Neural progenitor cell (in vitro differentiated cells): ENCODE results near the gene HSPA12A. TPM values are rescaled to one million over a fixed set of nuclear protein-coding genes. Genes with fewer than 3 reads are reported as not detected.

Source experiments
- DNase-seq: peaks from one replicate; pipeline ENCODE4 v3.0.0-alpha.2; 2016; ENCODE audit warnings: low spot score
- H2AFZ ChIP-seq: fragments of 200-600 bp; sonication (generic); replicated peaks from 2 replicates; pipeline ENCODE4 v1.6.1; 2016; ENCODE audit warnings: antibody characterized with exemption
- H3F3A ChIP-seq: fragments of 200-600 bp; sonication (generic); 2 replicates; pipeline ENCODE4 v1.6.1; 2016; ENCODE audit warnings: antibody characterized with exemption, low read depth
- H3K27ac ChIP-seq: fragments of 200-600 bp; sonication (generic); 2 replicates; pipeline ENCODE4 v1.5.1; 2016; ENCODE audit warnings: mild to moderate bottlenecking
- H3K27me3 ChIP-seq: fragments of 200-600 bp; sonication (generic); 2 replicates; pipeline ENCODE4 v1.6.1; 2016; ENCODE audit warnings: mild to moderate bottlenecking, moderate library complexity
- H3K36me3 ChIP-seq: fragments of 200-600 bp; sonication (generic); 2 replicates; pipeline ENCODE4 v1.5.1; 2016
- H3K4me1 ChIP-seq: fragments of 200-600 bp; sonication (generic); 2 replicates; pipeline ENCODE4 v1.6.1; 2016; ENCODE audit warnings: mixed run types
- H3K4me2 ChIP-seq: fragments of 200-600 bp; sonication (generic); 2 replicates; pipeline ENCODE4 v1.6.1; 2016
- H3K4me3 ChIP-seq: fragments of 200-600 bp; sonication (generic); 2 replicates; pipeline ENCODE4 v1.5.1; 2016
- H3K79me2 ChIP-seq: fragments of 200-600 bp; sonication (generic); 2 replicates; pipeline ENCODE4 v1.6.1; 2016; ENCODE audit warnings: low read depth
- H3K9ac ChIP-seq: fragments of 200-600 bp; sonication (generic); 2 replicates; pipeline ENCODE4 v1.6.1; 2016
- H3K9me3 ChIP-seq: fragments of 200-600 bp; sonication (generic); 2 replicates; pipeline ENCODE4 v1.5.1; 2016; ENCODE audit warnings: low read depth
- H4K20me1 ChIP-seq: fragments of 200-600 bp; sonication (generic); 2 replicates; pipeline ENCODE4 v1.6.1; 2016; ENCODE audit warnings: low read depth
- H3K27ac Mint-ChIP-seq: 3 replicates; pipeline ENCODE4 v1.8.0; 2021; ENCODE audit warnings: mixed read lengths
- H3K27me3 Mint-ChIP-seq: 2 replicates; pipeline ENCODE4 v1.8.0; 2022; ENCODE audit warnings: low read depth, mild to moderate bottlenecking, inconsistent platforms, moderate library complexity, mixed read lengths; ENCODE audit not compliant: insufficient read depth
- H3K36me3 Mint-ChIP-seq: 3 replicates; pipeline ENCODE4 v1.8.0; 2021; ENCODE audit warnings: mixed read lengths
- H3K4me1 Mint-ChIP-seq: 3 replicates; pipeline ENCODE4 v1.8.0; 2021; ENCODE audit warnings: mixed read lengths
- H3K4me3 Mint-ChIP-seq: 3 replicates; pipeline ENCODE4 v1.8.0; 2021; ENCODE audit warnings: mild to moderate bottlenecking, moderate library complexity, mixed read lengths
- H3K9me3 Mint-ChIP-seq: 3 replicates; pipeline ENCODE4 v1.8.0; 2020; ENCODE audit warnings: mixed read lengths
- EZH2 ChIP-seq: fragments of 200-600 bp; sonication (generic); IDR thresholded peaks from 2 replicates; pipeline ENCODE4 v1.6.1; 2017; ENCODE audit warnings: antibody characterized with exemption, mild to moderate bottlenecking, moderate library complexity
- EZH2phosphoT487 ChIP-seq: fragments of 200-600 bp; sonication (generic); IDR thresholded peaks from 2 replicates; pipeline ENCODE4 v1.6.1; 2017; ENCODE audit warnings: antibody characterized with exemption
- total RNA-seq: library from RNA; depleted of rRNA; stranded (reverse); fragments of >200 nt; gene quantifications from 2 replicates; pipeline ENCODE4 v1.2.3, GENCODE V29; 2015; ENCODE audit warnings: low replicate concordance
- TF ChIP-seq, protein P1 (sequence below): fragments of 200-600 bp; sonication (generic); IDR thresholded peaks from 2 replicates; pipeline ENCODE4 v1.5.1; 2017; ENCODE audit warnings: antibody characterized with exemption, mild to moderate bottlenecking

The HSPA12A gene
- total RNA-seq, 1 donor from 2014 or later: 5.6 TPM

DNA sequence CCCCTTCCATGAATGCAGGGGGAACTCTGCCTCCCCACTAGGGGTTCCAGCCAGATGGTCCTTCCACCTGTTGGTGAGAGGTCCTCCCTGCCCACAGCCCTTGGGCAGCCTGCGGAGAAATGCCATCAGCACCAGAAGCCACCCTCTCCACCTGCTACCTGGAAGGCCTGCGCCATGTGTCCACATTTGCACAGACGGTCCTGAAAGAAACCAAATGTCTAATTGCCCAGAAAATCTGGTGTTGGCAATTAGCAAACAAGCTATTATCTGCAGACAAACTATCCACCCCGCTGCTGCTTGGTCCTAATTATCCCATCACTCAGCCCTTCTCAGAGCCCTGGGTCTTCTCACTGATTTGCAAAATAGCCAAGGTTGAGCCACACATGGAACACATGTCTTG lies 32.3 kb downstream of the HSPA12A start:
- H3K4me3 ChIP-seq: no peak overlapping the region
- Mint-ChIP-seq H3K36me3 (no peaks in the 10 kb centered on the region), H3K27ac (no peak overlapping the region), H3K9me3 (no peaks in the 10 kb centered on the region), H3K4me1 (peaks cover 17% of the 10 kb centered on the region), H3K4me3 (no peak overlapping the region), H3K27me3 (peaks cover 9% of the 10 kb centered on the region)
- no peak for DNase-seq
- no peaks in the 10 kb centered on the region for H4K20me1 ChIP-seq
- H3K4me1 ChIP-seq: peaks cover 12% of the 10 kb centered on the region
- H3F3A ChIP-seq: no peaks in the 10 kb centered on the region
- no peaks in the 10 kb centered on the region for H3K9me3 ChIP-seq
- H2AFZ ChIP-seq: no peak overlapping the region
- H3K27me3 ChIP-seq: no peaks in the 10 kb centered on the region
- no peak overlapping the region for H3K9ac ChIP-seq
- TF ChIP-seq EZH2 (no peak), EZH2phosphoT487 (no peak)
- TF ChIP-seq, protein P1, sequence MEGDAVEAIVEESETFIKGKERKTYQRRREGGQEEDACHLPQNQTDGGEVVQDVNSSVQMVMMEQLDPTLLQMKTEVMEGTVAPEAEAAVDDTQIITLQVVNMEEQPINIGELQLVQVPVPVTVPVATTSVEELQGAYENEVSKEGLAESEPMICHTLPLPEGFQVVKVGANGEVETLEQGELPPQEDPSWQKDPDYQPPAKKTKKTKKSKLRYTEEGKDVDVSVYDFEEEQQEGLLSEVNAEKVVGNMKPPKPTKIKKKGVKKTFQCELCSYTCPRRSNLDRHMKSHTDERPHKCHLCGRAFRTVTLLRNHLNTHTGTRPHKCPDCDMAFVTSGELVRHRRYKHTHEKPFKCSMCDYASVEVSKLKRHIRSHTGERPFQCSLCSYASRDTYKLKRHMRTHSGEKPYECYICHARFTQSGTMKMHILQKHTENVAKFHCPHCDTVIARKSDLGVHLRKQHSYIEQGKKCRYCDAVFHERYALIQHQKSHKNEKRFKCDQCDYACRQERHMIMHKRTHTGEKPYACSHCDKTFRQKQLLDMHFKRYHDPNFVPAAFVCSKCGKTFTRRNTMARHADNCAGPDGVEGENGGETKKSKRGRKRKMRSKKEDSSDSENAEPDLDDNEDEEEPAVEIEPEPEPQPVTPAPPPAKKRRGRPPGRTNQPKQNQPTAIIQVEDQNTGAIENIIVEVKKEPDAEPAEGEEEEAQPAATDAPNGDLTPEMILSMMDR: no peak
- no peak overlapping the region for H3K4me2 ChIP-seq
- no peaks in the 10 kb centered on the region for H3K36me3 ChIP-seq
- no peaks in the 10 kb centered on the region for H3K79me2 ChIP-seq
- no peak overlapping the region for H3K27ac ChIP-seq

DNA sequence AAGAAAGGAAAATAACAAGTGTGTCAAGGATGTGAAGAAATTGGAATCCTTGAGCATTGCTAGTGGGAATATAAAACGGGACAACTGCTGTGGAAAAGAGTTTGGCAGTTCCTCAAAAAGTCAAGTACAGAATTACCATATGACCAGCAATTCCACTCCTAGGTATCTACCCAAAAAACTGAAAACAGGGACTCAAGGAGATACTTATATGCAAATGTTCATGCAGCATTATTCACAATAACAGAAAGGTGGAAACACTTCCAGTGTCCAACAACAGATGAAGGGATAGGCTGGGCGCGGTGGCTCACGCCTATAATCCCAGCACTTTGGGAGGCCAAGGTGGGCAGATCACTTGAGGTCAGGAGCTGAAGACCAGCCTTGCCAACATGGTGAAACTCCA lies 33.5 kb downstream of the HSPA12A start:
- Histone ChIP-seq H3K36me3 (no peaks in the 10 kb centered on the region), H3K79me2 (no peaks in the 10 kb centered on the region), H3K27ac (no peak overlapping the region), H2AFZ (no peak overlapping the region), H3K4me1 (peaks cover 12% of the 10 kb centered on the region), H3K9me3 (no peaks in the 10 kb centered on the region), H3F3A (no peaks in the 10 kb centered on the region), H3K9ac (no peak overlapping the region), H4K20me1 (no peaks in the 10 kb centered on the region), H3K27me3 (no peaks in the 10 kb centered on the region), H3K4me2 (no peak overlapping the region), H3K4me3 (no peak overlapping the region)
- no peaks in the 10 kb centered on the region for H3K9me3 Mint-ChIP-seq
- no peaks in the 10 kb centered on the region for H3K36me3 Mint-ChIP-seq
- peaks cover 17% of the 10 kb centered on the region for H3K4me1 Mint-ChIP-seq
- H3K27ac Mint-ChIP-seq: no peak overlapping the region
- H3K27me3 Mint-ChIP-seq: peaks cover 9% of the 10 kb centered on the region
- DNase-seq: no peak
- TF ChIP-seq EZH2 (no peak), EZH2phosphoT487 (no peak)
- TF ChIP-seq, protein P1: no peak
- no peak overlapping the region for H3K4me3 Mint-ChIP-seq

DNA sequence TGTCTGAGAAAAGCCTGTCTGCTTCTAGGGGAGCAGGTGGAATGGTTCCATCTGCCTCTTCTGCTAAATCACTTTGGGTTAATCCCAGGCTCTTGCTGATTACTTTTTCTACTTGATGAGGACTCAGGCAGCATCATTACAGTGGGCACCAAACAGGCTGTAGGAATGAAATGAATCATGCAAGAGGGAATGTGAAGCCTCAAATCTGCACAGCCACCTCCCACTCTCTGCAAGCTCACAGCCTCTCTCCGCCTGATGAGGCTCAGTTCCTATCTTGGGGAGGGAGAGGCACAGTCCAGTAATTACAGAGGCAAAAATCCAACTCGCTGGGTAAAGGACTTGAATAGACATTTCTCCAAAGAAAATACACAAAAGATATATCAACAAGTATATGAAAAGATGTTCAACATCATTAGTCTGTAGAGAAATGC lies 34.0 kb downstream of the HSPA12A start:
- Histone ChIP-seq H3K9ac (no peak overlapping the region), H3K79me2 (no peaks in the 10 kb centered on the region), H4K20me1 (no peaks in the 10 kb centered on the region), H3F3A (no peaks in the 10 kb centered on the region), H2AFZ (no peak overlapping the region), H3K27me3 (no peaks in the 10 kb centered on the region), H3K27ac (no peak overlapping the region), H3K4me2 (no peak overlapping the region), H3K4me3 (no peak overlapping the region), H3K4me1 (peaks cover 12% of the 10 kb centered on the region), H3K9me3 (no peaks in the 10 kb centered on the region), H3K36me3 (no peaks in the 10 kb centered on the region)
- TF ChIP-seq EZH2: no peak
- TF ChIP-seq, protein P1: no peak
- TF ChIP-seq EZH2phosphoT487: no peak
- H3K36me3 Mint-ChIP-seq: no peaks in the 10 kb centered on the region
- H3K27me3 Mint-ChIP-seq: peaks cover 8% of the 10 kb centered on the region
- no peak overlapping the region for H3K27ac Mint-ChIP-seq
- no peaks in the 10 kb centered on the region for H3K9me3 Mint-ChIP-seq
- H3K4me3 Mint-ChIP-seq: no peak overlapping the region
- H3K4me1 Mint-ChIP-seq: peaks cover 17% of the 10 kb centered on the region
- no peak for DNase-seq
